HepG2 (cell line): Measurements from ENCODE around the gene EPHB4. TPM values are rescaled to one million over a fixed set of nuclear protein-coding genes. Genes with fewer than 3 reads are reported as not detected.

Experiments used
- ATAC-seq: fragments of 200-7000 bp; cut with Tn5 transposase; 3 replicates; pipeline ENCODE4 v1.9.1; 2020; ENCODE audit warnings: mild to moderate bottlenecking, moderate library complexity
- BruUV-seq: library from RNA; stranded (reverse); fragments of 400-500 nt; replicated peaks from 2 replicates; lab custom pipeline; 2021; lab: Mats Ljungman, UMichigan
- CTCF ChIA-PET: fragments of 300-600 bp; formaldehyde crosslinking; extraction: SDS; loops from one replicate; lab custom pipeline; 2021; ENCODE audit warnings: low total read pairs, inconsistent platforms, low intra/inter-chr PET ratio; lab: Yijun Ruan, JAX
- POLR2A ChIA-PET: fragments of 350-600 bp; sonication (Branson Sonifier 250); formaldehyde crosslinking; loops from one replicate; lab custom pipeline; 2020; ENCODE audit warnings: antibody characterized with exemption, inconsistent platforms; lab: Yijun Ruan, JAX
- DNase-seq: peaks from one replicate; pipeline ENCODE4 v3.0.0-alpha.2; 2015; ENCODE audit warnings: low spot score
- FAIRE-seq: peaks from 3 replicates; lab custom pipeline; 2011; peaks lifted over from hg19 to GRCh38; lab: Jason Lieb, UNC
- H2AFZ ChIP-seq: one replicate; pipeline ENCODE4 v1.6.1; 2011; ENCODE audit warnings: low read length, inconsistent platforms
- H3K27ac ChIP-seq: fragments of 300-600 bp; 3 replicates; pipeline ENCODE4 v1.8.0; 2011; ENCODE audit warnings: mixed run types, mild to moderate bottlenecking, mixed read lengths, low read length, inconsistent platforms; ENCODE audit not compliant: insufficient read depth; ENCODE audit errors: extremely low read length
- H3K27me3 ChIP-seq, 2 experiments: fragments of 200-600 bp in 1 of 2; 2 replicates in 1 of 2; 3 replicates in 1 of 2; pipeline versions ENCODE4 v1.6.0 to v1.8.0; 2011; ENCODE audit warnings: low read length in 2 of 2, mild to moderate bottlenecking in 2 of 2, moderate library complexity in 2 of 2, inconsistent platforms in 1 of 2; ENCODE audit not compliant: insufficient read depth in 2 of 2, control insufficient read depth in 1 of 2
- H3K36me3 ChIP-seq, 2 experiments: fragments of 200-600 bp in 1 of 2; replicated peaks in 1 of 2; 2 replicates in 1 of 2; 3 replicates in 1 of 2; pipeline versions ENCODE4 v1.5.1 to v1.8.0; 2011; ENCODE audit warnings: low read length in 2 of 2, inconsistent platforms in 1 of 2; ENCODE audit not compliant: insufficient read depth in 2 of 2, control insufficient read depth in 1 of 2
- H3K4me1 ChIP-seq: 2 replicates; pipeline ENCODE4 v1.5.1; 2012; ENCODE audit warnings: low read length, inconsistent platforms; ENCODE audit not compliant: insufficient read depth
- H3K4me2 ChIP-seq: 2 replicates; pipeline ENCODE4 v1.6.0; 2011; ENCODE audit warnings: low read depth, low read length, inconsistent platforms
- H3K4me3 ChIP-seq, 3 experiments: fragments of 200-600 bp in 1 of 3; sonication (generic), shearing (Covaris generic) in 1 of 3; replicated peaks in 1 of 3; 2 replicates each; pipeline ENCODE4 v1.5.1; 2011 to 2016; ENCODE audit warnings: low read length in 3 of 3, inconsistent platforms in 2 of 3, low read depth in 2 of 3, mild to moderate bottlenecking in 2 of 3, control low read depth in 1 of 3, mixed read lengths in 1 of 3; ENCODE audit not compliant: insufficient read depth in 1 of 3
- H3K79me2 ChIP-seq: one replicate; pipeline ENCODE4 v1.6.1; 2011; ENCODE audit warnings: low read length, inconsistent platforms; ENCODE audit not compliant: insufficient read depth
- H3K9ac ChIP-seq: 2 replicates; pipeline ENCODE4 v1.6.0; 2011; ENCODE audit warnings: mild to moderate bottlenecking, low read depth, low read length, inconsistent platforms; ENCODE audit not compliant: insufficient read depth
- H3K9me3 ChIP-seq: 2 replicates; pipeline ENCODE4 v1.5.1; 2012; ENCODE audit warnings: mild to moderate bottlenecking, low read length
- H4K20me1 ChIP-seq: 2 replicates; pipeline ENCODE4 v1.6.0; 2011; ENCODE audit warnings: inconsistent platforms, mild to moderate bottlenecking, low read length, moderate library complexity; ENCODE audit not compliant: insufficient read depth
- ARNT2 ChIP-seq: sonication (generic); formaldehyde crosslinking; IDR thresholded peaks from 2 replicates; pipeline ENCODE4 v1.8.0; 2022; ENCODE audit warnings: mild to moderate bottlenecking, low read depth, missing genetic modification reagents, moderate library complexity
- ATF7 ChIP-seq, 2 experiments: fragments of 450-650 bp in 1 of 2; sonication (generic) in 1 of 2; formaldehyde crosslinking in 1 of 2; IDR thresholded peaks; 2 replicates each; pipeline versions ENCODE4 v1.4.0 to v1.6.1; 2016 to 2020; ENCODE audit warnings: antibody characterized with exemption in 1 of 2, mild to moderate bottlenecking in 1 of 2, missing genetic modification reagents in 1 of 2
- CREB1 ChIP-seq, 2 experiments: fragments of 450-650 bp in 1 of 2; IDR thresholded peaks; 2 replicates each; pipeline ENCODE4 v1.6.1; 2016 to 2017; ENCODE audit warnings: control low read depth in 1 of 2, mild to moderate bottlenecking in 1 of 2, missing compliant biosample characterization in 1 of 2, missing genetic modification characterization in 1 of 2
- GTF2F1 ChIP-seq: fragments of 150-350 bp; IDR thresholded peaks from 2 replicates; pipeline ENCODE4 v1.6.1; 2014; ENCODE audit warnings: low read length
- HINFP ChIP-seq: sonication (generic); formaldehyde crosslinking; IDR thresholded peaks from 2 replicates; pipeline ENCODE4 v1.4.0; 2020; ENCODE audit warnings: low read depth, mild to moderate bottlenecking, missing genetic modification reagents
- TEF ChIP-seq: sonication (generic); formaldehyde crosslinking; IDR thresholded peaks from 2 replicates; pipeline ENCODE4 v1.5.0; 2020; ENCODE audit warnings: missing genetic modification reagents
- ZNF232 ChIP-seq: sonication (generic); formaldehyde crosslinking; IDR thresholded peaks from 2 replicates; pipeline ENCODE4 v1.4.0; 2020; ENCODE audit warnings: missing genetic modification reagents, borderline replicate concordance
- ZNF563 ChIP-seq: sonication (generic); formaldehyde crosslinking; IDR thresholded peaks from 2 replicates; pipeline ENCODE4 v1.8.0; 2022; ENCODE audit warnings: mild to moderate bottlenecking, moderate library complexity, missing genetic modification reagents
- WGBS: methylation state at CpG from one replicate; pipeline ENCODE4 v1.1.6; 2017; ENCODE audit warnings: low lambda C conversion rate; 5-methylcytosine and 5-hydroxymethylcytosine counted together
- in situ Hi-C: cut with HindIII; loops from 2 replicates; pipeline ENCODE4 v1.10.0; 2017; ENCODE audit warnings: low pct_unique_long_range_greater_than_20kb; ENCODE audit not compliant: extremely low pct_ligation_motif_present
- intact Hi-C: fragments of 100-400 bp; cut with micrococcal nuclease; formaldehyde crosslinking; loops from one replicate; pipeline ENCODE4 v1.10.0; 2022; ENCODE audit not compliant: unreplicated experiment
- polyA plus RNA-seq, 8 experiments: library from polyadenylated mRNA; depleted of rRNA in 3 of 8; stranded (reverse) in 7 of 8; unstranded in 1 of 8; fragments of >200 nt; fragmentation: Illumina TruSeq in 4 of 8; extraction: Trizol in 4 of 8; gene quantifications; 2 replicates each; pipeline versions ENCODE4 v1.2.1 to v1.2.3, GENCODE V29; 2011 to 2016; ENCODE audit warnings: low read depth in 4 of 8, missing spikeins in 1 of 8, mixed read lengths in 1 of 8; ENCODE audit not compliant: insufficient read depth in 1 of 8
- total RNA-seq, 5 experiments: library from RNA; depleted of rRNA; stranded (reverse); fragments of >200 nt; fragmentation: Illumina TruSeq; extraction: Trizol; gene quantifications; 2 replicates each; pipeline ENCODE4 v1.2.3, GENCODE V29; 2016; ENCODE audit warnings: low read depth in 1 of 5
- TF ChIP-seq, protein P1 (sequence below): sonication (generic); formaldehyde crosslinking; IDR thresholded peaks from 2 replicates; pipeline ENCODE4 v1.5.1; 2020; ENCODE audit warnings: mild to moderate bottlenecking, missing genetic modification reagents, moderate library complexity
- TF ChIP-seq, protein P2 (sequence below): sonication (generic); formaldehyde crosslinking; IDR thresholded peaks from 2 replicates; pipeline ENCODE4 v1.8.0; 2022; ENCODE audit warnings: low read depth, missing genetic modification reagents
- TF ChIP-seq, protein P3 (sequence below): IDR thresholded peaks from 2 replicates; pipeline ENCODE4 v1.6.1; 2016; ENCODE audit warnings: missing biosample characterization, missing genetic modification reagents, low read depth
- TF ChIP-seq, protein P4 (sequence below): sonication (generic); formaldehyde crosslinking; conservative IDR thresholded peaks from 2 replicates; pipeline ENCODE4 v1.8.0; 2022; ENCODE audit warnings: missing genetic modification reagents

The EPHB4 gene
- total and polyA plus RNA-seq, 2 of the 13 experiments (the other 11 are each of a cell fraction or from before 2014, with no cell fraction given) = 61.4 to 69.6 TPM

DNA sequence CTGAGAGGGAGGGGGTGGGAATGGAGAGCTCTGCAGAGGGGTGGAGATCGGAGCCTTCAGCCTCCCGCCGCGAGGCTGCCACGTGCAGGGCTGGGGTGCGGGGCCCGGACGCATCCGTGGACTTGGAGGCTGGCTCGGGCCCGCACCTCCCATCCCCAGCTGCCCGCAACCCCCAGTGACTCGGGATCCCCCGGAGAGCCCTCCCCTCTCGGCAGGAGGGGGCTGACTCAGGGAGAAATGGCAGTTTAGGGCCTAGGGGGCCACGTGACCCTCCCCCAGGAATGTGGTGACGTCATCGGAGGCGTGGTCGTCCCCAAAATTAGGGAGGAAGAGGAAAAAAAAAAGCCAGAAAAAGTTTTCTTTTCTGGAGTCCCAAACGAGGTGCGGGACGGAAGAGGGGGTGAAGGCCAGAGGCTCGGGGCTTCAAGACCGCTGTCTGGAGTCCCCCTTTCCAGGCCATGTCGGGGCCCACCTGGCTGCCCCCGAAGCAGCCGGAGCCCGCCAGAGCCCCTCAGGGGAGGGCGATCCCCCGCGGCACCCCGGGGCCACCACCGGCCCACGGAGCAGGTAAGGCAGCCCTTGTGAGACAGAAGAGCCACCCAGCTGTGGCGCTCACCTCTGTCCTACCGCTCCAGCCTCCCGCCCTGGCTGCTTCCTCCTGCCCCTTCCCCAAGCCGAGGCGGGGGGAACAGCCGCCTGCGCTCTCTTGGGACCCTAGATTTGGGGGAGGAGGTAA is 39.9 kb upstream of the EPHB4 start, which contains the start of gene TRIP6:
TSS of gene TRIP6 (plus strand) at position 348 of the 736 bp plus-strand sequence. CDS start at position 459, 111 bp downstream.
- ChIA-PET POLR2A (no interaction called here), CTCF (no interaction called here)
- no peak for FAIRE-seq
- Histone ChIP-seq H4K20me1 (no peaks in the 10 kb centered on the region), H3K4me2 (no peak within 1 kb of the TSS), H3K27me3 (no peaks in the 10 kb centered on the region; a peak in 1 of 5 replicates), H3K4me1 (peaks cover 19% of the 10 kb centered on the region), H3K4me3 (no peak within 1 kb of the TSS), H2AFZ (no peak within 1 kb of the TSS), H3K9ac (no peak within 1 kb of the TSS), H3K27ac (no peak within 1 kb of the TSS), H3K9me3 (no peaks in the 10 kb centered on the region), H3K79me2 (no peaks in the 10 kb centered on the region), H3K36me3 (no peaks in the 10 kb centered on the region; a peak in 1 of 5 replicates)
- intact Hi-C loops (no loop called here), in situ Hi-C loops (no loop called here)
- no TSS peak for BruUV-seq
- no peak for DNase-seq
- WGBS = 76% methylated on average over 26 of the region's 42 CpGs
- ATAC-seq = no peak
- TF ChIP-seq, protein P1, sequence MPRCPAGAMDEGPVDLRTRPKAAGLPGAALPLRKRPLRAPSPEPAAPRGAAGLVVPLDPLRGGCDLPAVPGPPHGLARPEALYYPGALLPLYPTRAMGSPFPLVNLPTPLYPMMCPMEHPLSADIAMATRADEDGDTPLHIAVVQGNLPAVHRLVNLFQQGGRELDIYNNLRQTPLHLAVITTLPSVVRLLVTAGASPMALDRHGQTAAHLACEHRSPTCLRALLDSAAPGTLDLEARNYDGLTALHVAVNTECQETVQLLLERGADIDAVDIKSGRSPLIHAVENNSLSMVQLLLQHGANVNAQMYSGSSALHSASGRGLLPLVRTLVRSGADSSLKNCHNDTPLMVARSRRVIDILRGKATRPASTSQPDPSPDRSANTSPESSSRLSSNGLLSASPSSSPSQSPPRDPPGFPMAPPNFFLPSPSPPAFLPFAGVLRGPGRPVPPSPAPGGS (CRISPR knock-in tag) = no peak
- TF ChIP-seq TEF = no peak
- no peak for TF ChIP-seq ARNT2 (CRISPR knock-in tag)
- no peak for TF ChIP-seq ZNF232 (CRISPR knock-in tag)
- no peak for TF ChIP-seq HINFP (CRISPR knock-in tag)
- TF ChIP-seq, protein P2, sequence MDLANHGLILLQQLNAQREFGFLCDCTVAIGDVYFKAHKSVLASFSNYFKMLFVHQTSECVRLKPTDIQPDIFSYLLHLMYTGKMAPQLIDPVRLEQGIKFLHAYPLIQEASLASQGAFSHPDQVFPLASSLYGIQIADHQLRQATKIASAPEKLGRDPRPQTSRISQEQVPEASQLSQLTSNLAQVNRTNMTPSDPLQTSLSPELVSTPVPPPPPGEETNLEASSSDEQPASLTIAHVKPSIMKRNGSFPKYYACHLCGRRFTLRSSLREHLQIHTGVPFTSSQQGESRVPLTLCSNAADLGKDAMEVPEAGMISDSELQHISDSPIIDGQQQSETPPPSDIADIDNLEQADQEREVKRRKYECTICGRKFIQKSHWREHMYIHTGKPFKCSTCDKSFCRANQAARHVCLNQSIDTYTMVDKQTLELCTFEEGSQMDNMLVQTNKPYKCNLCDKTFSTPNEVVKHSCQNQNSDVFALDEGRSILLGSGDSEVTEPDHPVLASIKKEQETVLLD (CRISPR knock-in tag) = no peak
- TF ChIP-seq CREB1 (IDR thresholded peaks at IDR 0.05) = peak; percentile 95
- no peak for TF ChIP-seq CREB1 (CRISPR knock-in tag; IDR thresholded peaks at IDR 0.05)
- no peak for TF ChIP-seq GTF2F1
- TF ChIP-seq, protein P3, sequence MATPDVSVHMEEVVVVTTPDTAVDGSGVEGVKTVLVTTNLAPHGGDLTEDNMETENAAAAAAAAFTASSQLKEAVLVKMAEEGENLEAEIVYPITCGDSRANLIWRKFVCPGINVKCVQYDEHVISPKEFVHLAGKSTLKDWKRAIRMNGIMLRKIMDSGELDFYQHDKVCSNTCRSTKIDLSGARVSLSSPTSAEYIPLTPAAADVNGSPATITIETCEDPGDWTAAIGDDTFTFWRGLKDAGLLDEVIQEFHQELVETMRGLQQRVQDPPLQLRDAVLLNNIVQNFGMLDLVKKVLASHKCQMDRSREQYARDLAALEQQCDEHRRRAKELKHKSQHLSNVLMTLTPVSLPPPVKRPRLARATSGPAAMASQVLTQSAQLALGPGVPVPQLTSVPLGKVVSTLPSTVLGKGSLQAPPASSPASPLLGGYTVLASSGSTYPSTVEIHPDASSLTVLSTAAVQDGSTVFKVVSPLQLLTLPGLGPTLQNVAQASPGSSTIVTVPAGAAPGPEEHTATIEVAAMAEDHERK (CRISPR knock-in tag) = no peak
- TF ChIP-seq, protein P4, sequence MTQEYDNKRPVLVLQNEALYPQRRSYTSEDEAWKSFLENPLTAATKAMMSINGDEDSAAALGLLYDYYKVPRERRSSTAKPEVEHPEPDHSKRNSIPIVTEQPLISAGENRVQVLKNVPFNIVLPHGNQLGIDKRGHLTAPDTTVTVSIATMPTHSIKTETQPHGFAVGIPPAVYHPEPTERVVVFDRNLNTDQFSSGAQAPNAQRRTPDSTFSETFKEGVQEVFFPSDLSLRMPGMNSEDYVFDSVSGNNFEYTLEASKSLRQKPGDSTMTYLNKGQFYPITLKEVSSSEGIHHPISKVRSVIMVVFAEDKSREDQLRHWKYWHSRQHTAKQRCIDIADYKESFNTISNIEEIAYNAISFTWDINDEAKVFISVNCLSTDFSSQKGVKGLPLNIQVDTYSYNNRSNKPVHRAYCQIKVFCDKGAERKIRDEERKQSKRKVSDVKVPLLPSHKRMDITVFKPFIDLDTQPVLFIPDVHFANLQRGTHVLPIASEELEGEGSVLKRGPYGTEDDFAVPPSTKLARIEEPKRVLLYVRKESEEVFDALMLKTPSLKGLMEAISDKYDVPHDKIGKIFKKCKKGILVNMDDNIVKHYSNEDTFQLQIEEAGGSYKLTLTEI (CRISPR knock-in tag) = no peak
- TF ChIP-seq ZNF563 (CRISPR knock-in tag) = no peak
- peak; percentile 98 for TF ChIP-seq ATF7 (IDR thresholded peaks at IDR 0.05)
- TF ChIP-seq ATF7 (CRISPR knock-in tag; IDR thresholded peaks at IDR 0.05) = no peak
